Subcutaneous adipose tissue (tissue), 4 donors: ENCODE data around the gene LRMDA. TPM values are rescaled to one million over a fixed set of nuclear protein-coding genes. Genes with fewer than 3 reads are reported as not detected.

Experiments used
- CTCF ChIP-seq: fragments of 450-650 bp; IDR thresholded peaks from one replicate; pipeline ENCODE4 v1.5.1; 2016; ENCODE audit warnings: low read depth, mild to moderate bottlenecking, control low read depth, antibody characterized with exemption, moderate library complexity
- total RNA-seq, 4 donors: library from RNA; depleted of rRNA; stranded (reverse); fragments of >200 nt; gene quantifications; one replicate each; pipeline ENCODE4 v1.1.0, GENCODE V29; 2016

Gene LRMDA
- total RNA-seq, 4 donors from 2014 or later: 17.4 to 92.1 (median 22.8) TPM

DNA sequence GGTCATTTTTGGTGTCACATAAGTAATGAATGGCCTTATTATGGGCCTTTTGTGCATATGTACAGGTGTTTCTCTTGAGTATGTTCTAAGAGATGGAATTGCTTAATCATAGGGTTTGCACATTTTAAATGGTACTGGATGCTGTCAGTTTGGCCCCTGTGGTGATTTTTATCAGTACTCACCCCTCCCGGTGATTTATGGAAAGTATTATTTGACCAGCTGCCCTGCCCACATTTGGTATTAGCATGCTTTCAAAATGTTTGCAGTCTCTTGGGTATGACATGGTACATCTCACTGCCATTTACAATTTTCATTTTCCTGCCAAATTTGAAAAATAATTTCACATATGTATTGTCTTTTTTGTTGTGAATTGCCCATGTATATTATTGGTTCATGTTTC is 427.7 kb downstream of the LRMDA start:
- TF ChIP-seq CTCF: no peak

DNA sequence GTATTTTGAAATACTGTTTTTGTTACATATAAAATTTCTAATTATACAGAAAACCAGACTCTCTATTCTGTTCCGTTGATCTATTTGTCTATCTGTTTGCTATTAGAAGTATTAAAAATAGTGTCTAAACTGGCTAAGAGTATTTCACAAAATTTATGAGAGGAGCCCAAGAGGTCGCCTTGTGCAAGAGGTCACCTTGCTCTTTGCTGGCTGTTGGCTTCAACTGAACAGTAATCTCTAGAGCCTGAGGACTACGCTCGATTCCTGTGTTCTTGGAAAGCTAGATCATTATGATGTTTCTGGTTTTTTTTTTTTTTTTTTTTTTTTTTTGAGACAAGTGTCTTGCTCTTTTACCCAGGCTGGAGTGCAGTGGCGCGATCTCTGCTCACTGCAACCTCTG is 428.6 kb downstream of the LRMDA start:
- no peak for TF ChIP-seq CTCF

DNA sequence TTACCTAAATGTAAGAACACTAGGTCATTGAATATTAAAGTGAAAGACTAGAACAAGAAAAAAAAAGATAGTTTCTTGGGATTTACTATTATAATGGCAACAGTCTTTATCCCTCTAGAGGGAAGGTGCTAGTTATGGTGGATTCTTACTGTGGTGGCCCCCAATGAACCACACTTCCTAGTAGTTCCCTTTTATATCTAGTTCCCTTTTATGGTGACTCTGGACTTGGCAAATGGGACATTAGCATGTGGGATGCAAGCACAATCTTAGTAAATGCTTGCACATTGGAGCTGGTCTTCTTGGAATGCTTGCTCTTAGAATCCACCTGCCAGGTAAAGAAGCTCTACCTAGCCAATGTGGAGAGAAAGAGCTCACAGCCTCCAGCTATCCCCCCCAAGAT is 430.2 kb downstream of the LRMDA start:
- no peak for TF ChIP-seq CTCF

- no peak for TF ChIP-seq CTCF
Measured at GRCh38 chr10:75862935-75863334, 431.5 kb downstream of the LRMDA start.

DNA sequence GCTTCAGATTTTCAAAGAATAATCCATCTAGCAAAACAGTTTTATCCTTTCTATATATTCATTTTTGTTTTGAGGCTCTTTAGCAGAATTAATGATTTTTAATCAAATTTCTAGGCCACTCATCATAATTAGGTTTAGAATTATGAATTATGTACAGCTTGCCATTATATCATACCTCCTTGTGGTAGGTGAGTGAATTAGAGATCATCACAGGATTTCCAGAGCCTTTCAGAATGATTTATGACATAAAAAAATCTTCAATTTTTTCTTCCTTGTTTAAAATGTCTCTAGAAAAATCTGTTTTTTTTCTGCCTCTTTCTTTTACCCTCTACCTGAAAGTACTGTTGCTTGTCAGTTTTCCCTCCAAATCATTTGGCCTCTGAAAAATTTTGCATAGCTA is 433.3 kb downstream of the LRMDA start:
- no peak for TF ChIP-seq CTCF

DNA sequence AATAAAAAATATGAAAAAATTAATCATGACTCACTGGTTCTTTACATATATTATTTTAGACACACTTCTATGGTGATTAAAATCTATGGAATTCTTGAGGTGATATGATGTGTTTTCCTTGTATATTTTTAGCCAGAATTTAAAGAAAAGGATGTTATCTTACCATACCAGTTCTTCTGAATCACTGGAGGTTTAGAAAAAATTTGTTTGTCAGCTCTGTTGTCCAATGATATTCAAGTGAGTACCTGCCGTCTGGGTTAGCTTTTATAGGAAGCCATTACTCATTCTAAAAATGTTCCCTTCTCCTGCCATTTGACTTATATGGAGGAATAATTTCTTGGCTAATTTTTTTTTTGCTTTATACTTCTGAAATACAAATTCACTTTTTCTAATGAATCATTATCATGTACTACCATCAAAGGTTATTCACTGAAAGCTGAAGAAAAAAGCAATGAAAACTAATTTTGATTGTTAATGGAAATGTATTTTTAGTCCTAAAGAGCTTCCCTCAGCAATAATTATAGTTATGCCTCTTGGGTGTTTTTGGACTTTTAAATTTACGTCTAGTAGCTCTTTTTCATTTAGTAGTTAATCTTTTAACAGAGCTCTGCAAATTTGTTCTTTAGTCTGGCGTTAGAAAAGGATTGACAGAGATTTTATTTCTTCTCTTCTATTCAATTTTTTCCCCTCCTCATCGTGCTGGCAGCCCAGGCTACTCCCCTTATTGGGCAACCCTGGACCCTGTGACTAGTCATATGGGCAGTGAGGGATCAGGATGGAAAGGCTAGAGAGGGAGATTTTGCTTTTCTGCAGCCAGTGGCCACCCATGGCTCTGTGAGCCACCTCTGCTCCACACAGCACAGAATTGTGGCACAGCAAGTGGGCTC is 434.2 kb downstream of the LRMDA start:
- TF ChIP-seq CTCF: no peak

GRCh38 chr10:75866300-75866625 is 434.8 kb downstream of the LRMDA start:
- TF ChIP-seq CTCF: no peak
